ENCODE data around the gene CORO2B. TPM values are rescaled to one million over a fixed set of nuclear protein-coding genes. Genes with fewer than 3 reads are reported as not detected.

CORO2B gene
- total and polyA plus RNA-seq, 2 experiments from 2014 or later, result 1.6 to 4.6 TPM

- no peak for TF ChIP-seq ZNF462 (CRISPR knock-in tag; IDR thresholded peaks at IDR 0.05)
- TF ChIP-seq NANOG (IDR thresholded peaks at IDR 0.05; ENCODE audit: borderline replicate concordance), result no peak
- no peak for TF ChIP-seq EZH2phosphoT487 (IDR thresholded peaks at IDR 0.05; ENCODE audit: unreplicated experiment)
- TF ChIP-seq ZNF114 (CRISPR knock-in tag; IDR thresholded peaks at IDR 0.05), result no peak
- no peak for TF ChIP-seq POLR2AphosphoS5 (IDR thresholded peaks at IDR 0.05; ENCODE audit: low read depth)
Observed at GRCh38 chr15:68681836-68682235, 103.0 kb downstream of the CORO2B start (continued).

DNA sequence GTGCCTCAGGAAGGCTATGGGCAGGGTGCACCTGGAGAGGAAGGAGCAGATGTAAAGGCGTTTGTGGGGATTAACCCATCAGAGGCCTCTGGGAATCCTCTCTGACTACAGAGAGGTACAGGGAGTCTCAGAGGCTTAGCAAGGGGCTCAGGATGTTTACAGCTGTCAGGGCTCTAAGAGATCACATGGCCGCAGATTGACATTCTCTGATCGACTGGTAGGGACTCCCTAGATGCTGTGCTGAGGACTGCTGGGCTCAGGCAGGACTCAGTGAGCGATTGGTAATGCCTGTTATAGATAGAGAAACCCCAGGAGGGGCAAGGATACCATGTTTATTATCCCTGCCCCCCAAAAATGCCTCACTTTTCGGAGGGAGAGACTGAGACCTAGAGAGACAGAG lies 103.5 kb downstream of the CORO2B start:
- Mint-ChIP-seq H3K27ac (no peak overlapping the region; the same call in 1 of the 2 replicates), H3K36me3 (ENCODE audit: low read depth) (no peaks in the 10 kb centered on the region), H3K4me1 (peaks cover 6% of the 10 kb centered on the region; the same call in 1 of the 3 replicates), H3K4me3 (no peak overlapping the region), H3K27me3 (ENCODE audit: insufficient read depth, low read depth, poor library complexity) (peaks cover 7% of the 10 kb centered on the region), H3K9me3 (no peaks in the 10 kb centered on the region)
- Histone ChIP-seq H3K4me1 (ENCODE audit: insufficient read depth) (no peaks in the 10 kb centered on the region), H4K20me1 (replicated peaks; ENCODE audit: insufficient read depth) (no peaks in the 10 kb centered on the region), H3K4me2 (no peak overlapping the region), H3K4me3 (no peak overlapping the region), H3K27ac (ENCODE audit: low read depth) (no peak overlapping the region), H3K79me2 (replicated peaks; ENCODE audit: insufficient read depth) (no peaks in the 10 kb centered on the region), H3K36me3 (ENCODE audit: insufficient read depth) (no peaks in the 10 kb centered on the region), H3K9me2 (ENCODE audit: insufficient read depth) (no peaks in the 10 kb centered on the region), H3K27me3 (ENCODE audit: insufficient read depth) (no peaks in the 10 kb centered on the region), H2AFZ (no peak overlapping the region; the same call in 1 of the 2 replicates), H3F3A (replicated peaks; ENCODE audit: low read depth) (no peaks in the 10 kb centered on the region)
- DNase-seq (ENCODE audit: low spot score), result peak; percentile 52
- ATAC-seq, result peak; percentile 92
- TF ChIP-seq ZNF462 (CRISPR knock-in tag; IDR thresholded peaks at IDR 0.05) (no peak), JUNB (IDR thresholded peaks at IDR 0.05; ENCODE audit: unreplicated experiment) (no peak), CREB1 (CRISPR knock-in tag; IDR thresholded peaks at IDR 0.05; ENCODE audit: low read depth) (no peak), CTCF (conservative IDR thresholded peaks at IDR 0.05; ENCODE audit: low read depth in 2 of 2) (no peak), ZNF114 (CRISPR knock-in tag; IDR thresholded peaks at IDR 0.05) (no peak), NANOG (IDR thresholded peaks at IDR 0.05; ENCODE audit: borderline replicate concordance) (no peak)

Data from GM23338 (cell line).